GM23338 (cell line): ENCODE data around the gene CHCHD6. TPM values are rescaled to one million over a fixed set of nuclear protein-coding genes. Genes with fewer than 3 reads are reported as not detected.

Experiments used
- ATAC-seq: fragments of 200-7000 bp; cut with Tn5 transposase; 3 replicates; pipeline ENCODE4 v1.9.1; 2020
- DNase-seq: peaks from one replicate; pipeline ENCODE4 v3.0.0-alpha.2; 2015; ENCODE audit warnings: low spot score
- H2AFZ ChIP-seq: fragments of 200-600 bp; sonication (generic); 2 replicates; pipeline ENCODE4 v1.8.0; 2016; ENCODE audit warnings: antibody characterized with exemption, mild to moderate bottlenecking, moderate library complexity
- H3F3A ChIP-seq: fragments of 200-600 bp; sonication (generic); replicated peaks from 2 replicates; pipeline ENCODE4 v1.8.0; 2017; ENCODE audit warnings: antibody characterized with exemption, mixed run types, low read depth
- H3K27ac ChIP-seq: fragments of 200-600 bp; sonication (generic); 2 replicates; pipeline ENCODE4 v1.6.1; 2016; ENCODE audit warnings: low read depth
- H3K27me3 ChIP-seq: fragments of 200-600 bp; sonication (generic); 2 replicates; pipeline ENCODE4 v1.8.0; 2016; ENCODE audit warnings: mild to moderate bottlenecking, mixed run types, moderate library complexity; ENCODE audit not compliant: insufficient read depth
- H3K36me3 ChIP-seq: fragments of 200-600 bp; sonication (generic); 2 replicates; pipeline ENCODE4 v1.8.0; 2016; ENCODE audit warnings: mild to moderate bottlenecking; ENCODE audit not compliant: insufficient read depth
- H3K4me1 ChIP-seq: fragments of 200-600 bp; sonication (generic); 2 replicates; pipeline ENCODE4 v1.8.0; 2016; ENCODE audit warnings: mild to moderate bottlenecking, moderate library complexity; ENCODE audit not compliant: insufficient read depth
- H3K4me2 ChIP-seq: fragments of 200-600 bp; sonication (generic); 2 replicates; pipeline ENCODE4 v1.7.1; 2017; ENCODE audit warnings: mixed run types
- H3K4me3 ChIP-seq: fragments of 200-600 bp; sonication (generic); 2 replicates; pipeline ENCODE4 v1.6.1; 2016; ENCODE audit warnings: mixed run types
- H3K79me2 ChIP-seq: fragments of 200-600 bp; sonication (generic); replicated peaks from 2 replicates; pipeline ENCODE4 v1.8.0; 2017; ENCODE audit warnings: mild to moderate bottlenecking; ENCODE audit not compliant: insufficient read depth
- H3K9me2 ChIP-seq: fragments of 200-600 bp; sonication (generic); 2 replicates; pipeline ENCODE4 v1.8.0; 2017; ENCODE audit not compliant: insufficient read depth
- H4K20me1 ChIP-seq: fragments of 200-600 bp; sonication (generic); replicated peaks from 2 replicates; pipeline ENCODE4 v1.8.0; 2017; ENCODE audit warnings: mild to moderate bottlenecking; ENCODE audit not compliant: insufficient read depth
- H3K27ac Mint-ChIP-seq: 2 replicates; pipeline ENCODE4 v1.8.0; 2020; ENCODE audit warnings: inconsistent platforms, mild to moderate bottlenecking, moderate library complexity, mixed read lengths
- H3K27me3 Mint-ChIP-seq: 3 replicates; pipeline ENCODE4 v1.8.0; 2022; ENCODE audit warnings: low read depth, mild to moderate bottlenecking, moderate library complexity, mixed read lengths, inconsistent platforms; ENCODE audit not compliant: insufficient read depth, poor library complexity
- H3K36me3 Mint-ChIP-seq: 3 replicates; pipeline ENCODE4 v1.8.0; 2021; ENCODE audit warnings: low read depth, mild to moderate bottlenecking, inconsistent platforms, moderate library complexity, mixed read lengths
- H3K4me1 Mint-ChIP-seq: 3 replicates; pipeline ENCODE4 v1.8.0; 2020; ENCODE audit warnings: mild to moderate bottlenecking, inconsistent platforms, mixed read lengths
- H3K4me3 Mint-ChIP-seq: 3 replicates; pipeline ENCODE4 v1.8.0; 2021; ENCODE audit warnings: moderate library complexity, mild to moderate bottlenecking, inconsistent platforms, mixed read lengths
- H3K9me3 Mint-ChIP-seq: 3 replicates; pipeline ENCODE4 v1.8.0; 2020; ENCODE audit warnings: moderate library complexity, mild to moderate bottlenecking, inconsistent platforms, mixed read lengths
- CREB1 ChIP-seq: fragments of 250-450 bp; sonication (Bioruptor Pico); IDR thresholded peaks from 2 replicates; pipeline ENCODE4 v1.5.0; 2020; ENCODE audit warnings: low read depth, mild to moderate bottlenecking, moderate library complexity
- ETS1 ChIP-seq: IDR thresholded peaks from 2 replicates; pipeline ENCODE4 v1.6.1; 2016; ENCODE audit warnings: antibody characterized with exemption
- EZH2phosphoT487 ChIP-seq: fragments of 200-600 bp; sonication (generic); IDR thresholded peaks from one replicate; pipeline ENCODE4 v1.8.1; 2018; ENCODE audit warnings: antibody characterized with exemption; ENCODE audit not compliant: unreplicated experiment
- JUNB ChIP-seq: IDR thresholded peaks from one replicate; pipeline ENCODE4 v1.6.1; 2016; ENCODE audit warnings: antibody characterized with exemption; ENCODE audit not compliant: unreplicated experiment
- NANOG ChIP-seq: IDR thresholded peaks from 2 replicates; pipeline ENCODE4 v1.6.1; 2016; ENCODE audit warnings: antibody characterized with exemption, borderline replicate concordance
- POLR2AphosphoS5 ChIP-seq: IDR thresholded peaks from 2 replicates; pipeline ENCODE4 v1.6.1; 2016; ENCODE audit warnings: antibody characterized with exemption, low read depth
- STAT1 ChIP-seq: IDR thresholded peaks from one replicate; pipeline ENCODE4 v1.6.1; 2016; ENCODE audit warnings: antibody characterized with exemption; ENCODE audit not compliant: unreplicated experiment
- ZNF114 ChIP-seq: fragments of 250-450 bp; sonication (Bioruptor Pico); IDR thresholded peaks from 2 replicates; pipeline ENCODE4 v1.5.0; 2020; ENCODE audit warnings: mild to moderate bottlenecking, moderate library complexity
- ZNF331 ChIP-seq: fragments of 250-450 bp; sonication (Bioruptor Pico); IDR thresholded peaks from 2 replicates; pipeline ENCODE4 v1.5.0; 2020; ENCODE audit warnings: low read depth, mild to moderate bottlenecking, moderate library complexity
- polyA plus RNA-seq: library from polyadenylated mRNA; unstranded; fragments of >200 nt; fragmentation: Nextera tagmentation; extraction: Ambion mirVana; gene quantifications from 2 replicates; pipeline ENCODE4 v1.2.1, GENCODE V29; 2016
- total RNA-seq: library from RNA; depleted of rRNA; stranded (reverse); fragments of >200 nt; shearing (Covaris generic); gene quantifications from 2 replicates; pipeline ENCODE4 v1.2.3, GENCODE V29; 2014
- TF ChIP-seq, protein P1 (sequence below), 2 experiments: fragments of 200-600 bp in 1 of 2; sonication (generic) in 1 of 2; conservative IDR thresholded peaks; 2 replicates each; pipeline versions ENCODE4 v1.5.1 to v1.6.1; 2016 to 2017; ENCODE audit warnings: antibody characterized with exemption in 2 of 2, low read depth in 2 of 2, mild to moderate bottlenecking in 2 of 2, moderate library complexity in 1 of 2
- TF ChIP-seq, protein P2 (sequence below): IDR thresholded peaks from one replicate; pipeline ENCODE4 v1.6.1; 2018; ENCODE audit warnings: antibody characterized with exemption; ENCODE audit not compliant: unreplicated experiment

Gene CHCHD6
- total and polyA plus RNA-seq, 2 experiments from 2014 or later, result 28.8 to 43.0 TPM

- H3K27me3 ChIP-seq, result no peaks in the 10 kb centered on the region
- no peak overlapping the region for H3K27ac Mint-ChIP-seq
- no peak for ATAC-seq
These were observed 64.9 kb downstream of the CHCHD6 start for GRCh38 chr3:126768903-126769302.

GRCh38 chr3:126770096-126770495 lies 66.1 kb downstream of the CHCHD6 start:
- no peak overlapping the region for H3K4me3 ChIP-seq
- H3K27ac Mint-ChIP-seq, result no peak overlapping the region

More at GRCh38 chr3:126768903-126769302, 64.9 kb downstream of the CHCHD6 start:
- Histone ChIP-seq H3K9me2 (no peaks in the 10 kb centered on the region), H3K36me3 (no peaks in the 10 kb centered on the region), H4K20me1 (no peaks in the 10 kb centered on the region; the same call in 1 of the 2 replicates), H3K4me1 (no peaks in the 10 kb centered on the region), H3K4me2 (no peak overlapping the region), H3K27ac (no peak overlapping the region), H3K79me2 (peaks cover 40% of the 10 kb centered on the region), H3K4me3 (no peak overlapping the region), H2AFZ (no peak overlapping the region), H3F3A (no peaks in the 10 kb centered on the region)
- H3K4me1 Mint-ChIP-seq, result peaks cover 9% of the 10 kb centered on the region; the same call in 2 of the 3 replicates
- peaks cover 4% of the 10 kb centered on the region for H3K27me3 Mint-ChIP-seq
- DNase-seq, result no peak
- peaks cover 32% of the 10 kb centered on the region for H3K36me3 Mint-ChIP-seq
- H3K4me3 Mint-ChIP-seq, result no peak overlapping the region
- peaks cover 22% of the 10 kb centered on the region for H3K9me3 Mint-ChIP-seq
- TF ChIP-seq POLR2AphosphoS5 (no peak), CREB1 (CRISPR knock-in tag) (no peak), EZH2phosphoT487 (no peak)

DNA sequence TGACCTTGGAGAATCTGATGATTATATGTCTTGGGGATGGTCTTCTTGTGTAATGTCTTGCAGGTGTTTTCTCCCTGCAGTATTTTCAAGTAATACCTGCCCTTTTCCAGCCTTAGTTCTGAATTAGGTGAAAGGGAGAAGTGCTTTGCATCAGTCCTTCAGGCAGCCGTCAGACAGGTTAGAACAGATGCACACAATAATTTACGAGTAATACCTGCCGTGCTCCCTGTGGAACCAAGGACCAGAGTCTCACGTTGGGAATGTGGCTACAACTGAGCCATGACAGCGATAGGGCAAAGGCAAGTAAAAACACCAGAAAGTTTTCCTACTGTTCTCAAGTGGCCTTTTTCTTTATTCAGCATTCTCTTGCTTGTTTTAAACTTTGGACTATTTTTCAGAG lies 69.1 kb downstream of the CHCHD6 start:
- H3K4me1 ChIP-seq, result no peaks in the 10 kb centered on the region
- peaks cover 43% of the 10 kb centered on the region for H3K79me2 ChIP-seq
- Mint-ChIP-seq H3K36me3 (peaks cover 19% of the 10 kb centered on the region), H3K9me3 (peaks cover 20% of the 10 kb centered on the region), H3K4me3 (no peak overlapping the region), H3K4me1 (peaks cover 18% of the 10 kb centered on the region), H3K27me3 (peaks cover 2% of the 10 kb centered on the region), H3K27ac (no peak overlapping the region)
- H3K27ac ChIP-seq, result no peak overlapping the region
- H3K36me3 ChIP-seq, result no peaks in the 10 kb centered on the region
- ATAC-seq (no peak), DNase-seq (no peak)
- no peak overlapping the region for H2AFZ ChIP-seq
- no peaks in the 10 kb centered on the region for H3F3A ChIP-seq
- H3K27me3 ChIP-seq, result no peaks in the 10 kb centered on the region
- no peak overlapping the region for H3K4me2 ChIP-seq
- H3K4me3 ChIP-seq, result no peak overlapping the region
- H4K20me1 ChIP-seq, result no peaks in the 10 kb centered on the region; the same call in 1 of the 2 replicates
- H3K9me2 ChIP-seq, result no peaks in the 10 kb centered on the region
- TF ChIP-seq ETS1 (no peak), JUNB (no peak), NANOG (no peak), POLR2AphosphoS5 (no peak), ZNF114 (CRISPR knock-in tag) (no peak), CREB1 (CRISPR knock-in tag) (no peak), STAT1 (no peak), EZH2phosphoT487 (no peak), ZNF331 (CRISPR knock-in tag) (no peak)
- TF ChIP-seq, protein P1, sequence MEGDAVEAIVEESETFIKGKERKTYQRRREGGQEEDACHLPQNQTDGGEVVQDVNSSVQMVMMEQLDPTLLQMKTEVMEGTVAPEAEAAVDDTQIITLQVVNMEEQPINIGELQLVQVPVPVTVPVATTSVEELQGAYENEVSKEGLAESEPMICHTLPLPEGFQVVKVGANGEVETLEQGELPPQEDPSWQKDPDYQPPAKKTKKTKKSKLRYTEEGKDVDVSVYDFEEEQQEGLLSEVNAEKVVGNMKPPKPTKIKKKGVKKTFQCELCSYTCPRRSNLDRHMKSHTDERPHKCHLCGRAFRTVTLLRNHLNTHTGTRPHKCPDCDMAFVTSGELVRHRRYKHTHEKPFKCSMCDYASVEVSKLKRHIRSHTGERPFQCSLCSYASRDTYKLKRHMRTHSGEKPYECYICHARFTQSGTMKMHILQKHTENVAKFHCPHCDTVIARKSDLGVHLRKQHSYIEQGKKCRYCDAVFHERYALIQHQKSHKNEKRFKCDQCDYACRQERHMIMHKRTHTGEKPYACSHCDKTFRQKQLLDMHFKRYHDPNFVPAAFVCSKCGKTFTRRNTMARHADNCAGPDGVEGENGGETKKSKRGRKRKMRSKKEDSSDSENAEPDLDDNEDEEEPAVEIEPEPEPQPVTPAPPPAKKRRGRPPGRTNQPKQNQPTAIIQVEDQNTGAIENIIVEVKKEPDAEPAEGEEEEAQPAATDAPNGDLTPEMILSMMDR (conservative IDR thresholded peaks at IDR 0.05; ENCODE audit: low read depth in 2 of 2), result no peak
- TF ChIP-seq, protein P2, sequence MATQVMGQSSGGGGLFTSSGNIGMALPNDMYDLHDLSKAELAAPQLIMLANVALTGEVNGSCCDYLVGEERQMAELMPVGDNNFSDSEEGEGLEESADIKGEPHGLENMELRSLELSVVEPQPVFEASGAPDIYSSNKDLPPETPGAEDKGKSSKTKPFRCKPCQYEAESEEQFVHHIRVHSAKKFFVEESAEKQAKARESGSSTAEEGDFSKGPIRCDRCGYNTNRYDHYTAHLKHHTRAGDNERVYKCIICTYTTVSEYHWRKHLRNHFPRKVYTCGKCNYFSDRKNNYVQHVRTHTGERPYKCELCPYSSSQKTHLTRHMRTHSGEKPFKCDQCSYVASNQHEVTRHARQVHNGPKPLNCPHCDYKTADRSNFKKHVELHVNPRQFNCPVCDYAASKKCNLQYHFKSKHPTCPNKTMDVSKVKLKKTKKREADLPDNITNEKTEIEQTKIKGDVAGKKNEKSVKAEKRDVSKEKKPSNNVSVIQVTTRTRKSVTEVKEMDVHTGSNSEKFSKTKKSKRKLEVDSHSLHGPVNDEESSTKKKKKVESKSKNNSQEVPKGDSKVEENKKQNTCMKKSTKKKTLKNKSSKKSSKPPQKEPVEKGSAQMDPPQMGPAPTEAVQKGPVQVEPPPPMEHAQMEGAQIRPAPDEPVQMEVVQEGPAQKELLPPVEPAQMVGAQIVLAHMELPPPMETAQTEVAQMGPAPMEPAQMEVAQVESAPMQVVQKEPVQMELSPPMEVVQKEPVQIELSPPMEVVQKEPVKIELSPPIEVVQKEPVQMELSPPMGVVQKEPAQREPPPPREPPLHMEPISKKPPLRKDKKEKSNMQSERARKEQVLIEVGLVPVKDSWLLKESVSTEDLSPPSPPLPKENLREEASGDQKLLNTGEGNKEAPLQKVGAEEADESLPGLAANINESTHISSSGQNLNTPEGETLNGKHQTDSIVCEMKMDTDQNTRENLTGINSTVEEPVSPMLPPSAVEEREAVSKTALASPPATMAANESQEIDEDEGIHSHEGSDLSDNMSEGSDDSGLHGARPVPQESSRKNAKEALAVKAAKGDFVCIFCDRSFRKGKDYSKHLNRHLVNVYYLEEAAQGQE, result no peak

More at GRCh38 chr3:126770096-126770495, 66.1 kb downstream of the CHCHD6 start:
- TF ChIP-seq EZH2phosphoT487, result no peak
- H3K4me1 ChIP-seq, result no peaks in the 10 kb centered on the region
- no peaks in the 10 kb centered on the region; the same call in 1 of the 2 replicates for H4K20me1 ChIP-seq
- ATAC-seq, result no peak
- H3F3A ChIP-seq, result no peaks in the 10 kb centered on the region
- Mint-ChIP-seq H3K4me1 (peaks cover 5% of the 10 kb centered on the region; the same call in 2 of the 3 replicates), H3K27me3 (peaks cover 4% of the 10 kb centered on the region), H3K9me3 (peaks cover 22% of the 10 kb centered on the region), H3K36me3 (peaks cover 32% of the 10 kb centered on the region), H3K4me3 (no peak overlapping the region)
- no peak overlapping the region for H2AFZ ChIP-seq
- H3K27ac ChIP-seq, result no peak overlapping the region
- H3K79me2 ChIP-seq, result peaks cover 40% of the 10 kb centered on the region
- DNase-seq, result no peak
- H3K4me2 ChIP-seq, result no peak overlapping the region
- H3K27me3 ChIP-seq, result no peaks in the 10 kb centered on the region
- H3K36me3 ChIP-seq, result no peaks in the 10 kb centered on the region
- H3K9me2 ChIP-seq, result no peaks in the 10 kb centered on the region
